PC-3 (cell line): Measurements from ENCODE around the gene CLSTN1.

Experiments used
- CTCF ChIP-seq: fragments of 300-600 bp; sonication (generic); conservative IDR thresholded peaks from 2 replicates; pipeline ENCODE4 v1.5.1; 2017; ENCODE audit warnings: antibody characterized with exemption, low read depth, mild to moderate bottlenecking, low read length
- EZH2phosphoT487 ChIP-seq: fragments of 300-600 bp; sonication (generic); IDR thresholded peaks from 2 replicates; pipeline ENCODE4 v1.6.1; 2018; ENCODE audit warnings: mild to moderate bottlenecking, antibody characterized with exemption, low read length, borderline replicate concordance

GRCh38 chr1:9726905-9727595 lies 96.7 kb downstream of the CLSTN1 start:
- TF ChIP-seq CTCF (no peak), EZH2phosphoT487 (no peak)
